HG02885 (cell line): Measurements from ENCODE around the gene MEF2C.

Experiments used
- ATAC-seq: cut with Tn5 transposase; IDR thresholded peaks from one replicate; pipeline ENCODE4 v1.9.1; 2021; ENCODE audit warnings: mild to moderate bottlenecking; ENCODE audit not compliant: unreplicated experiment, poor library complexity

MEF2C gene

GRCh38 chr5:88732181-88732633 lies 150.8 kb downstream of the MEF2C start:
- ATAC-seq = peak; percentile 54

- ATAC-seq = no peak
Observed at GRCh38 chr5:88729829-88730182, 153.2 kb downstream of the MEF2C start.

- ATAC-seq = peak; percentile 30
Observed at GRCh38 chr5:88729084-88729828, 153.7 kb downstream of the MEF2C start.

GRCh38 chr5:88727705-88728313 lies 155.2 kb downstream of the MEF2C start:
- no peak for ATAC-seq

GRCh38 chr5:88725454-88725853 lies 157.5 kb downstream of the MEF2C start:
- ATAC-seq = no peak

- no peak for ATAC-seq
Observed at GRCh38 chr5:88724201-88724600, 158.8 kb downstream of the MEF2C start.

- ATAC-seq = no peak
Observed at GRCh38 chr5:88722546-88723073, 160.4 kb downstream of the MEF2C start.

- no peak for ATAC-seq
Observed at GRCh38 chr5:88719434-88719833, 163.6 kb downstream of the MEF2C start.

- no peak for ATAC-seq
Observed at GRCh38 chr5:88718736-88719135, 164.2 kb downstream of the MEF2C start.

GRCh38 chr5:88716101-88716500 lies 166.9 kb downstream of the MEF2C start:
- no peak for ATAC-seq

GRCh38 chr5:88715503-88715902 lies 167.5 kb downstream of the MEF2C start:
- no peak for ATAC-seq

- no peak for ATAC-seq
Observed at GRCh38 chr5:88713818-88714217, 169.2 kb downstream of the MEF2C start.

- ATAC-seq = no peak
Observed at GRCh38 chr5:88708682-88709398, 174.1 kb downstream of the MEF2C start.

GRCh38 chr5:88708021-88708420 lies 175.0 kb downstream of the MEF2C start:
- ATAC-seq = no peak

GRCh38 chr5:88707216-88707965 lies 175.6 kb downstream of the MEF2C start:
- no peak for ATAC-seq

GRCh38 chr5:88702332-88702731 lies 180.7 kb downstream of the MEF2C start:
- no peak for ATAC-seq

- no peak for ATAC-seq
Observed at GRCh38 chr5:88700121-88700520, 182.9 kb downstream of the MEF2C start.

GRCh38 chr5:88698290-88698689 lies 184.7 kb downstream of the MEF2C start:
- ATAC-seq = no peak

GRCh38 chr5:88696466-88696865 lies 186.5 kb downstream of the MEF2C start:
- no peak for ATAC-seq

- no peak for ATAC-seq
Observed at GRCh38 chr5:88695931-88696330, 187.1 kb downstream of the MEF2C start.
